Body of pancreas (tissue), 4 donors: Measurements from ENCODE around the gene CFH.

Source experiments
- CTCF ChIP-seq, 7 experiments: fragments of 450-650 bp in 4 of 7; fragments of 200-600 bp in 3 of 7; sonication (generic) in 3 of 7; IDR thresholded peaks; one replicate each; pipeline ENCODE4 v1.5.1; 2016 to 2019; ENCODE audit warnings: antibody characterized with exemption in 7 of 7
- POLR2A ChIP-seq, 3 donors: fragments of 450-650 bp; IDR thresholded peaks; one replicate each; pipeline ENCODE4 v1.6.1; 2016; ENCODE audit warnings: antibody characterized with exemption in 3 of 3, mild to moderate bottlenecking in 2 of 3

GRCh38 chr1:196685506-196685905, 33.7 kb downstream of the CFH start:
- no peak for TF ChIP-seq CTCF (IDR thresholded peaks at IDR 0.05)
- TF ChIP-seq POLR2A (IDR thresholded peaks at IDR 0.05) = no peak
